Sigmoid colon (tissue), 4 donors: ENCODE measurements around the gene NAP1L4.

Source experiments
- POLR2AphosphoS5 ChIP-seq, 4 donors: sonication (generic); formaldehyde crosslinking; IDR thresholded peaks; one replicate each; pipeline ENCODE4 v1.6.1; 2017; ENCODE audit warnings: antibody characterized with exemption in 4 of 4
- TF ChIP-seq, protein P1 (sequence below), 4 experiments: fragments of 450-650 bp in 3 of 4; fragments of 200-600 bp in 1 of 4; IDR thresholded peaks; one replicate each; pipeline ENCODE4 v1.5.1; 2016 to 2019; ENCODE audit warnings: antibody characterized with exemption in 4 of 4, mild to moderate bottlenecking in 3 of 4, moderate library complexity in 2 of 4

DNA sequence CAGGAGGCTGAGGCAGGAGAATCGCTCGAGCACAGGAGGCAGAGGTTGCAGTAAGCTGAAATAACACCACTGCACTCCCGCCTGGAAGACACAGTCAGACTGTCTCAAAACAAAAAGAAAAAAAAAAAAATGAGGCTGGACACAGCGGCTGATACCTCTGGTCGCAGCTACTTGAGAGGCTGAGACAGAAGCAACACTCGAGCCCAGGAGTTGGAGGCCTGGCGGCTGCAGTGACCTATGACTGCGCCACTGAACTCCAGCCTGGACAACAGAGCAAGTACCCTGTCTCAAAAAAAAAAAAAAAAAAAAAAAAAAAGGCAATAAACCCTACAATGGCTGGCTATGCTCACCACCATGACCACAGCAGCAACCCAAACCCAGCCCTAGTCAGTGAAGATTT lies 11.0 kb downstream of the NAP1L4 start:
- TF ChIP-seq, protein P1, sequence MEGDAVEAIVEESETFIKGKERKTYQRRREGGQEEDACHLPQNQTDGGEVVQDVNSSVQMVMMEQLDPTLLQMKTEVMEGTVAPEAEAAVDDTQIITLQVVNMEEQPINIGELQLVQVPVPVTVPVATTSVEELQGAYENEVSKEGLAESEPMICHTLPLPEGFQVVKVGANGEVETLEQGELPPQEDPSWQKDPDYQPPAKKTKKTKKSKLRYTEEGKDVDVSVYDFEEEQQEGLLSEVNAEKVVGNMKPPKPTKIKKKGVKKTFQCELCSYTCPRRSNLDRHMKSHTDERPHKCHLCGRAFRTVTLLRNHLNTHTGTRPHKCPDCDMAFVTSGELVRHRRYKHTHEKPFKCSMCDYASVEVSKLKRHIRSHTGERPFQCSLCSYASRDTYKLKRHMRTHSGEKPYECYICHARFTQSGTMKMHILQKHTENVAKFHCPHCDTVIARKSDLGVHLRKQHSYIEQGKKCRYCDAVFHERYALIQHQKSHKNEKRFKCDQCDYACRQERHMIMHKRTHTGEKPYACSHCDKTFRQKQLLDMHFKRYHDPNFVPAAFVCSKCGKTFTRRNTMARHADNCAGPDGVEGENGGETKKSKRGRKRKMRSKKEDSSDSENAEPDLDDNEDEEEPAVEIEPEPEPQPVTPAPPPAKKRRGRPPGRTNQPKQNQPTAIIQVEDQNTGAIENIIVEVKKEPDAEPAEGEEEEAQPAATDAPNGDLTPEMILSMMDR (IDR thresholded peaks at IDR 0.05): no peak
- no peak for TF ChIP-seq POLR2AphosphoS5 (IDR thresholded peaks at IDR 0.05)
